Kidney (tissue), 14 donors: ENCODE results near the gene FAM162A. TPM values are rescaled to one million over a fixed set of nuclear protein-coding genes. Genes with fewer than 3 reads are reported as not detected.

Experiments
- DNase-seq, 5 donors: peaks; one replicate each; pipeline ENCODE4 v3.0.0-alpha.2; 2013 to 2020
- FAIRE-seq: peaks from 2 replicates; lab custom pipeline; 2012; peaks lifted over from hg19 to GRCh38; lab: Jason Lieb, UNC
- H3K27ac ChIP-seq, 2 donors: one replicate each; pipeline ENCODE4 v1.7.0; 2013; ENCODE audit warnings: low read depth in 2 of 2, low read length in 2 of 2, inconsistent platforms in 1 of 2
- H3K27me3 ChIP-seq: one replicate; pipeline ENCODE4 v1.7.1; 2013; ENCODE audit warnings: low read length, inconsistent platforms; ENCODE audit not compliant: control insufficient read depth, insufficient read depth
- H3K36me3 ChIP-seq, 3 donors: one replicate each; pipeline versions ENCODE4 v1.7.0 to v1.7.1; 2013; ENCODE audit warnings: low read length in 3 of 3, control low read depth in 1 of 3, inconsistent platforms in 1 of 3; ENCODE audit not compliant: insufficient read depth in 3 of 3, control insufficient read depth in 2 of 3
- H3K4me1 ChIP-seq, 3 donors: one replicate each; pipeline versions ENCODE4 v1.7.0 to v1.7.1; 2013; ENCODE audit warnings: low read length in 3 of 3, inconsistent platforms in 1 of 3, low read depth in 1 of 3; ENCODE audit not compliant: control insufficient read depth in 2 of 3, insufficient read depth in 2 of 3
- H3K4me3 ChIP-seq, 3 donors: one replicate each; pipeline versions ENCODE4 v1.7.0 to v1.8.1; 2013; ENCODE audit warnings: low read length in 3 of 3, control low read depth in 1 of 3, inconsistent platforms in 1 of 3
- H3K9ac ChIP-seq, 3 donors: one replicate each; pipeline versions ENCODE4 v1.7.0 to v1.7.1; 2013; ENCODE audit warnings: low read length in 3 of 3, control low read depth in 1 of 3, inconsistent platforms in 1 of 3
- H3K9me3 ChIP-seq, 3 donors: one replicate each; pipeline versions ENCODE4 v1.7.0 to v1.7.1; 2013; ENCODE audit warnings: low read length in 3 of 3, control low read depth in 1 of 3, inconsistent platforms in 1 of 3; ENCODE audit not compliant: control insufficient read depth in 2 of 3, insufficient read depth in 1 of 3
- intact Hi-C: fragments of 100-400 bp; cut with DNase I; formaldehyde crosslinking; loops from one replicate; pipeline ENCODE4 v1.11.1; 2022
- polyA plus RNA-seq: library from polyadenylated mRNA; stranded (reverse); fragments of 350-450 nt; fragmentation: Illumina TruSeq; extraction: RNeasy Lipid Tissue Mini Kit (QIAGEN cat#74804); gene quantifications from one replicate; pipeline ENCODE4 v1.2.3, GENCODE V29; 2014; ENCODE audit warnings: low read depth, low replicate concordance; ENCODE audit not compliant: insufficient read depth
- total RNA-seq: library from RNA; stranded (reverse); fragmentation: NEBNext Ultra II Directional; extraction: Animal tissue kit (Norgen Biotek cat#: 25700); gene quantifications from one replicate; pipeline ENCODE4 v1.2.1, GENCODE V29; 2021
- TF ChIP-seq, protein P1 (sequence below): IDR thresholded peaks from 3 replicates; pipeline ENCODE4 v1.5.1; 2012; ENCODE audit warnings: mild to moderate bottlenecking, moderate library complexity, borderline replicate concordance; ENCODE audit not compliant: insufficient read depth; ENCODE audit errors: extremely low read depth
- donor health status: control.
- donor health status: control.
- donor health status: control.
- donor health status: control.
- donor health status: control.
- donor health status: DM: yes; HTN: yes; CAD: no.
- donor health status: Normal renal cell carcinoma (clear cell type).

FAM162A gene
- total and polyA plus RNA-seq, 2 donors from 2014 or later = 46.6 to 213 TPM

DNA sequence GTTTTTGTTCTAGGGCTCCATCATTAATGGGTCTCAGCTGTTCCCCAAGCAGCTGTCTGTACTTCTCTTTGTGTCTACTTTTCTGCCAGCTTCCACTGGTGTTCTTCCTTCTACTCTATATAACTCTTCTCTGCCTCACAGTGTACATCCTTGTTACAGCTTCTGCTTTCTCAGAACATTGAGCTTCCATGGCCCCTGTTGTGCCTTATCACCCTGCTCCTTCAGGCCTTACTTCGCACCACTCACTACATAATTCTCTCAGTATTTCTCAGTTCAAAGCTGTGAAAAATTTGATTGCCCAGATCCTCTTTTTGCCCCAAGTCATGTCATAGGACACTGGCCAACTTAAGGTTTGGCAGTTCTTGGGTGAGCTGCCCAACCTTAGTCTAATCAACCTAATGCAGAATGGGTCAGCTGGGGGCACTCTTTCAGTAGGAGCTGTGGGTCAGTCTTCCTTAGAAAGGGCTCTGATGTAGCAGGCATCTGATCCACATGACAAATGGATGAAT is 30.0 kb upstream of the FAM162A start:
- Histone ChIP-seq H3K9ac (no peak overlapping the region), H3K27ac (no peak overlapping the region), H3K27me3 (no peaks in the 10 kb centered on the region), H3K36me3 (peaks cover 0 to 5% (median 3%) of the 10 kb centered on the region in 3 donors), H3K4me3 (no peak overlapping the region), H3K4me1 (no peaks in the 10 kb centered on the region), H3K9me3 (no peaks in the 10 kb centered on the region)
- FAIRE-seq (no peak), DNase-seq (no peak)
- TF ChIP-seq, protein P1, sequence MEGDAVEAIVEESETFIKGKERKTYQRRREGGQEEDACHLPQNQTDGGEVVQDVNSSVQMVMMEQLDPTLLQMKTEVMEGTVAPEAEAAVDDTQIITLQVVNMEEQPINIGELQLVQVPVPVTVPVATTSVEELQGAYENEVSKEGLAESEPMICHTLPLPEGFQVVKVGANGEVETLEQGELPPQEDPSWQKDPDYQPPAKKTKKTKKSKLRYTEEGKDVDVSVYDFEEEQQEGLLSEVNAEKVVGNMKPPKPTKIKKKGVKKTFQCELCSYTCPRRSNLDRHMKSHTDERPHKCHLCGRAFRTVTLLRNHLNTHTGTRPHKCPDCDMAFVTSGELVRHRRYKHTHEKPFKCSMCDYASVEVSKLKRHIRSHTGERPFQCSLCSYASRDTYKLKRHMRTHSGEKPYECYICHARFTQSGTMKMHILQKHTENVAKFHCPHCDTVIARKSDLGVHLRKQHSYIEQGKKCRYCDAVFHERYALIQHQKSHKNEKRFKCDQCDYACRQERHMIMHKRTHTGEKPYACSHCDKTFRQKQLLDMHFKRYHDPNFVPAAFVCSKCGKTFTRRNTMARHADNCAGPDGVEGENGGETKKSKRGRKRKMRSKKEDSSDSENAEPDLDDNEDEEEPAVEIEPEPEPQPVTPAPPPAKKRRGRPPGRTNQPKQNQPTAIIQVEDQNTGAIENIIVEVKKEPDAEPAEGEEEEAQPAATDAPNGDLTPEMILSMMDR = no peak
- intact Hi-C loops = no loop called here

DNA sequence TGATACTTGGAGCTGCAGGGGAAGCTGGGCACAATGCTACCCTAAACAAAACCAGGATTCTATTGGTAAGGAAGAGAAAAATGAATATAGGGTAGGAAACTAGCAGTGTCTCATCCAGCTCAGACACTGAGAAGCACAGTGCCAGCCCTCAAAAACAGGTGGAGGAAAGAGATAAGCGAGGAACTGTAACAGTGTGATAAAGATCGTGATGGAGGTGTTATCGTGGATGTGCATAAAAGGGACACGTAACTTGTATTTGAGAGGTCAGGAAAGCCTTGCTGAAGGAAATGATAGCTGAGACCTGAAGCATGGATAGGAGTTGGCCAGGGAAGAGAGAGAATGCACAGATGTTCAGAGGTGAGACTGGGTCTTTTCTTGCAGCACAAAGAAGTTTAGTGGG is 28.4 kb upstream of the FAM162A start:
- Histone ChIP-seq H3K9ac (no peak overlapping the region), H3K27me3 (no peaks in the 10 kb centered on the region), H3K36me3 (peaks cover 0 to 5% (median 3%) of the 10 kb centered on the region in 3 donors), H3K9me3 (no peaks in the 10 kb centered on the region), H3K27ac (no peak overlapping the region), H3K4me3 (no peak overlapping the region), H3K4me1 (no peaks in the 10 kb centered on the region)
- DNase-seq (no peak), FAIRE-seq (no peak)
- TF ChIP-seq, protein P1 = no peak
- intact Hi-C loops = no loop called here

DNA sequence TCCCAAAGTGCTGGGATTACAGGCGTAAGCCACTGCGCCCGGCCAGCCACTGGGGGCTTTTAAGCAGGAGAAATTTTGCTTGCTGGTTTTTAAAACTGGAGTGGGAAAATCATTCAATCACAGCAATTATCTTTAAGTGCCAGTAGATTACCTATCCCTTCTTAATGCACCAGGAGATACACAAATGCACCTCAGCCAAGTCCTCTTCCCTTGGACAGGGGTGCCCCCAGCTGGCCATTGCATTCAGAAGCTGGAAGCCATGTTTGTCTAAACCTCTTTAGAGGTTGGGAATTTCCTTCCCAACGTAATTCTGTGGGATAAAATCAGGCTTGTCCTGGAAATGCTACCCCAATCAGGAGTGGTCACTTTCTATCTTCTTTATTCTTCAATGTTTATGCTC is 27.6 kb upstream of the FAM162A start:
- Histone ChIP-seq H3K9ac (peak overlapping the region in 1 of 3 donors; percentile 22), H3K4me1 (no peaks in the 10 kb centered on the region), H3K9me3 (no peaks in the 10 kb centered on the region), H3K27ac (no peak overlapping the region), H3K4me3 (no peak overlapping the region), H3K36me3 (peaks cover 0 to 5% (median 3%) of the 10 kb centered on the region in 3 donors), H3K27me3 (no peaks in the 10 kb centered on the region)
- FAIRE-seq (no peak), DNase-seq (peak in 3 of 5 donors; percentile 27 to 67 (median 43))
- TF ChIP-seq, protein P1 = peak; percentile 47
- intact Hi-C loops = no loop called here
